ENCODE results near the gene WDR90.

GRCh38 chr16:687499-687898, 38.3 kb downstream of the WDR90 start:
- TF ChIP-seq EZH2 (IDR thresholded peaks at IDR 0.05; ENCODE audit: insufficient read depth, poor library complexity, severe bottlenecking) = no peak
- TF ChIP-seq EZH2phosphoT487 (IDR thresholded peaks at IDR 0.05; ENCODE audit: insufficient read depth, low read depth) = no peak

All from GM23248 (cell line).